ENCODE measurements around the gene FCHSD2.
"Not testable (repeated sequence)": the region's sequence is repeated elsewhere in the genome, so short reads cannot be mapped to it uniquely, and the experiment has no call there.

The FCHSD2 gene

DNA sequence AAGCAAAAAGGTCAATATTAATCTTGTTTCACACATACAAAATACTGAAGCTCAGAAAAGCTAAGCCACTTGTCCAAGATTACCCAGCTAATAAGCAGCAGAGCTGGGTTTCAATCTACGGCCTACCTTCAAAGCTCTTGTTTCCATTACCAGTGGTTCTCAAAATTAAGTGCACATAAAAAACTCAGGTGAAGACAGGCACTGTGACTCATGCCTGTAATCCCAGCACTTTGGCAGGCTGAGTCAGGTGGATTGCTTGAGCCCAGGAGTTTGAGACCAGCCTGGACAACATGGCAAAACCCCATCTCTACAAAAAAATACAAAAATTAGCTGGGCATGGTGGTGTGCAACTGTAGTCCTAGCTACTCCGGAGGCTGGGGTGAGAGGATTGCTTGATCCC lies 9.8 kb downstream of the FCHSD2 start:
- H3K4me3 ChIP-seq (ENCODE audit: low read depth, low read length); DNase-seq (ENCODE audit: low read depth): not testable (repeated sequence)

- no peak overlapping the region for H3K4me3 ChIP-seq (ENCODE audit: low read depth, low read length)
- no peak for DNase-seq (ENCODE audit: low read depth)
These were observed 11.9 kb downstream of the FCHSD2 start for GRCh38 chr11:73130181-73130580.

DNA sequence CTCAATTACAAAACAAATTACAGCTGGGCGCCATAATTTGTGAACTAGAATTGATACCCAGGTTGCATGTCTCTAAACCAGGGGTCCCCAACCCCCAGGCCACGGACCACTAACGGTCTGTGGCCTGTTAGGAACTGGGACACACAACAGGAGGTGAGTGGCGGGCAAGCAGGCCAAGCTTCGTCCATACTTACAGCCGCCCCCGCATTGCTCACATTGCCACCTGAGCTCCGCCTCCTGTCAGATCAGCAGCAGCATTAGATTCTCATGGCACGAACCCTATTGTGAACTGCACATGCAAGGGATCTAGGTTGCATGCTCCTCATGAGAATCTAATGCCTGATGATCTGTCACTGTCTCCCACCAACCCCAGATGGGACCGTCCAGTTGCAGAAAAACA lies 12.9 kb downstream of the FCHSD2 start:
- no peak overlapping the region for H3K4me3 ChIP-seq (ENCODE audit: low read depth, low read length)
- DNase-seq (ENCODE audit: low read depth): no peak

GRCh38 chr11:73126804-73127480 lies 15.2 kb downstream of the FCHSD2 start:
- DNase-seq (ENCODE audit: low read depth): no peak
- no peak overlapping the region for H3K4me3 ChIP-seq (ENCODE audit: low read depth, low read length)

GRCh38 chr11:73124800-73125199 lies 17.3 kb downstream of the FCHSD2 start:
- H3K4me3 ChIP-seq (ENCODE audit: low read depth, low read length): no peak overlapping the region
- no peak for DNase-seq (ENCODE audit: low read depth)

- DNase-seq (ENCODE audit: low read depth): not testable (repeated sequence)
These were observed 18.2 kb downstream of the FCHSD2 start for GRCh38 chr11:73123892-73124291.

DNA sequence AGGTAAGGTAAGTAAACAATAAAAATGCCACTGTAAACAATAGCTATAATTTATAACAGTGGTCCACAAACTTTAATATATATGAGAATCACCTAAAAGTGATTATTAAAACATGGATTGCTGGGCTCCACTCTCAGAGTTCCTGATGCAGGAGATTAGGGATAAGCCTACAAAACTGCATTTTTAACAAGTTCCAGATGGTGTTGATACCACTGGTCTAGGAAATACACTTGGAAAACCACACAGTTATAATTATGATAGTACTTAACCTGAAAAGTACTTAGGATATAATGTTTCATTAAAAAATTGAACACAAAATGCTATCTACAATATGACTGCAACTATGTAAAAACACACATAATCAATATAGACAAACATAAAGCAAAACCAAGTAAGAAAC lies 20.4 kb downstream of the FCHSD2 start:
- H3K4me3 ChIP-seq (ENCODE audit: low read depth, low read length): no peak overlapping the region
- no peak for DNase-seq (ENCODE audit: low read depth)

More at GRCh38 chr11:73123892-73124291, 18.2 kb downstream of the FCHSD2 start:
- not testable (repeated sequence) for H3K4me3 ChIP-seq (ENCODE audit: low read depth, low read length)

DNA sequence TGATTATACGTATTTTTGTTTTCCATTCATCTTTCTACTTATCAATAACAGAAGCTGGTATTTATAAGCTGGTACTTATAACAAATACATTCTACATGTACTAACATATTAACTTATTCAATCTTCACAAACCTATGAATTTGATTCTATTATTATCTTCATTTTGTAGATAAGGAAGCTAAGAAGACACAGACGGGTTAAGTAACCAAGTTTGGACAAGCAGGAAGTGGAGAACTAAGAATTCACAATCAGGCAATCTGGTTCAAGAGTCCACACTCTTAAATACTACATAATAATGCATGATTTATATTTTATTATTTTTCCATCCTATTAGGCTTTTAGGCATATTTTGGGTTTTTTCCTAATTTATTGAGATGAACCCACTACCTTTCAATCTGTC lies 25.0 kb downstream of the FCHSD2 start:
- no peak for DNase-seq (ENCODE audit: low read depth)
- no peak overlapping the region for H3K4me3 ChIP-seq (ENCODE audit: low read depth, low read length)

DNA sequence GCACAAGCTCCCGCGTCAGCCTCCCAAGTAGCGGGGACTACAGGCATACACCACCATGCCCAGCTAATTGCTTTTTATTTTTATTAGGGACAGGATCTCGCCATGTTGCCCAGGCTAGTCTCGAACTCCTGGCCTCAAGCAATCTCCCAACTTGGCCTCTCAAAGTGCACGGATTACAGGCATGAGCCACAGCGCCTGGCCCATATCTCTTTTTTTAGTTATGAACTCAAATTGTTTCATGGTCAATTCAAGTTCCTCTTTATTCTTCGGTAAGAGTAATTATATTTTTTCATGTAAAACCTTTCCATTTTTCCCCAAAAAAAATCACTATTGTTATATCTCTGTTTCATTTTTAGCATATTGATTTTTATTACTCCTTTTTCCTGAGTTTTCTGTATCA lies 25.5 kb downstream of the FCHSD2 start:
- H3K4me3 ChIP-seq (ENCODE audit: low read depth, low read length): no peak overlapping the region
- no peak for DNase-seq (ENCODE audit: low read depth)

DNA sequence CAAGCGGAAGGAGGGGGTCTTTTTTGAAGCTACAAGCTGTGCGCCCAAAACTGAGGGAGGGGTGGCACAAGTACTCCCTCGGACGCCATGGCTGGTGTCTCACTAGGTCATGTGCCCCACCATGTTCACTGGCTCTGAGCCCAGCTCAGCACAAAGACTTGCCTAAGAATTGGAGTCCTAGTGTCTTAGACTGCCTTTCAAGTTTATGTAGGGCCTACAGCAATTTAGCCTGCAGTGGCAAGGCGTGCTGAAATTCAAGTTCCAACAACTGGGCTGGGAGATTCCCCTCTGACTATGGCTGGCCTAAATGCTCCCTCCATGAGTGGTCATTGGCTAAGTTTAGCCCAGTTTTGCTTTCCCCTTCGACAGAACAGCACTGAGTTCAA lies 27.3 kb downstream of the FCHSD2 start:
- no peak overlapping the region for H3K4me3 ChIP-seq (ENCODE audit: low read depth, low read length)
- no peak for DNase-seq (ENCODE audit: low read depth)

- H3K4me3 ChIP-seq (ENCODE audit: low read depth, low read length): no peak overlapping the region
- no peak for DNase-seq (ENCODE audit: low read depth)
These were observed 27.8 kb downstream of the FCHSD2 start for GRCh38 chr11:73114110-73114834.

DNA sequence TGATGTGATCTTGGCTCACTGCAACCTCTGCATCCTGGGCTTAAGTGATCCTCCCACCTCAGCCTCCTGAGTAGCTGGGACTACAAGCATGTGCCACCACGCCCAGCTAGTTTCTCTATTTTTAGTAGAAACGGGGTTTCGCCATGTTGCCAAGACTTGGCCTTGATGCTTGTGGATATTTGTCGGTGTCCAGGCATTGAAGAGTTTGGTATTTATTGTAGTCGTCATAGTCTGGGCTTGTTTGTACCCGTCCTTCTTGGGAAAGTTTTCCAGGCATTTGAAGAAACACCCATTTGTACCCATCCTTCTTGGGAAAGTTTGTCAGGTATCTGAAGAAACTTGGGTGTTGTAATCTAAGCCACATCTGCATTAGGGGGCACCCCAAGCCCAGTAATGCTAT lies 28.7 kb downstream of the FCHSD2 start:
- DNase-seq (ENCODE audit: low read depth): no peak
- no peak overlapping the region for H3K4me3 ChIP-seq (ENCODE audit: low read depth, low read length)

DNA sequence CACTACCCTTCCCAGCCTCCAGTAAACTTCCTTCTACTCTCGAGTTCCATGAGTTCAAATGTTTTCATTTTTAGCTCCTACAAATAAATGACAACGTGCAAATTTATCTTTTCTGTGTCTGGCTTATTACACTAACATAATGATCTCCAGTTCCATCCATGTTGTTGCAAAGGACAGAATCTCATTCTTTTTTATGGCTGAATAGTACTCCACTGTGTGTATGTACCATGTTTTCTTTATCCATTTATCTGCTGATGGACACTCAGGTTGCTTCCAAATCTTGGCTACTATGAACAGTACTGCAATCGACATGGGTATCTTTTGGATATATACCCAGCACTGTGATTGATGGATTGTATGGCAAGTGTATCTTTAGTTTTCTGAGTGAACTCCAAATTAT lies 34.5 kb downstream of the FCHSD2 start:
- no peak overlapping the region for H3K4me3 ChIP-seq (ENCODE audit: low read depth, low read length)

GRCh38 chr11:73106347-73106746 lies 35.8 kb downstream of the FCHSD2 start:
- DNase-seq (ENCODE audit: low read depth): no peak
- no peak overlapping the region for H3K4me3 ChIP-seq (ENCODE audit: low read depth, low read length)

More for the DNA sequence above, 34.5 kb downstream of the FCHSD2 start:
- no peak for DNase-seq (ENCODE audit: low read depth)

GRCh38 chr11:73100578-73100977 lies 41.5 kb downstream of the FCHSD2 start:
- no peak overlapping the region for H3K4me3 ChIP-seq (ENCODE audit: low read depth, low read length)
- no peak for DNase-seq (ENCODE audit: low read depth)

GRCh38 chr11:73099512-73100266 lies 42.4 kb downstream of the FCHSD2 start:
- DNase-seq (ENCODE audit: low read depth): no peak

GRCh38 chr11:73095613-73096012 lies 46.5 kb downstream of the FCHSD2 start:
- no peak for DNase-seq (ENCODE audit: low read depth)
- no peak overlapping the region for H3K4me3 ChIP-seq (ENCODE audit: low read depth, low read length)

More at GRCh38 chr11:73099512-73100266, 42.4 kb downstream of the FCHSD2 start:
- no peak overlapping the region for H3K4me3 ChIP-seq (ENCODE audit: low read depth, low read length)

DNA sequence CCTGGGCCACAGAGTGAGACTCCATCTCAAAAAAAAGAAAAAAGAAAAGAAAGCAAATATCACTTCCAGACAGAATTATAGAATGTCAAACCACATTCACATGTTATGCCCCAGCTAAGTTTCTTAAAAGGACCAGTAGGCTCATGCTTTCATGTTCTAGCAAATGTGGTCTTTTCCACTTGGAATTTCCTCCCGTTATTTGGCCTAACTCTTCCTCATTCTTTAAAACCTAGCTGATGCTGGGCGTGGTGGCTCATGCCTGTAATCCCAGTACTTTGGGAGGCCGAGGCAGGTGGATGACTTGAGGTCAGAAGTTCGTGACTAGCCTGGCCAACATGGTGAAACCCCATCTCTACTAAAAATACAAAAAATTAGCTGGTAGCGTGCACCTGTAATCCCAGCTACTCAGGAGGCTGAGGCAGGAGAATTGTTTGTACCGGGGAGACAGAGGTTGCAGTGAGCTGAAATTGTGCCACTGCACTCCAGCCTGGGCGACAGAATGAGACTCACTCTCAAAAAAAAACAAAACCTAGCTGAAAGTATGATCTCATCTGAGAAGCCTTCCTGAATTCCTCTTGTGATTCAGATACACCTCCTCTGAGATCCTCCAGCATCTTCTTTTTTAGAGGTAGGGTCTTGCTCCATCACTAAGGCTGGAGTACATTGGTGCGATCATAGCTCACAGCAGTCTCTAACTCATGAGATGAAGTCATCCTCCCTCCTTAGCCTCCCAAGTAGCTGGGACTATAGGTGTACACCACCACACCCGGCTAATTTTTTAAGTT lies 50.4 kb downstream of the FCHSD2 start:
- DNase-seq (ENCODE audit: low read depth): no peak
- H3K4me3 ChIP-seq (ENCODE audit: low read depth, low read length): no peak overlapping the region

DNA sequence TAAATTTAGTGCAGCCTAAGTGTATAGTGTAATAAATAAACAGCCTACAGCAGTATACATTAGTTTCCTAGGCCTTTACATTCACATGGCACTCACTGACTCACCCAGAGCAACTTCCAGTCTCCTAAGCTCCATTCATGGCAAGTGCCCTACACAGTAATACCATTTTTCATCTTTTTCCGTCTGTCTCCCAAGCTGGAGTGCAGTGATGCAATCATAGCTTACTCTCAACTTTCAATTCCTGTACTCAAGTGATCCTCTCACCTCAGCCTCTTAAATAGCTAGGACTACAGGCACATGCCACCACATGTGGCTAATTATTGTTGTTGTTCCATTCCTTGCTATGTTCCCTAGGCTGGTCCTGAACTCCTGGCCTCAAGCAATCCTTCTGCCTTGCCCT lies 54.4 kb downstream of the FCHSD2 start:
- no peak overlapping the region for H3K4me3 ChIP-seq (ENCODE audit: low read depth, low read length)
- DNase-seq (ENCODE audit: low read depth): peak; percentile 3
